Measurements from ENCODE around the gene CABP5. TPM values are rescaled to one million over a fixed set of nuclear protein-coding genes. Genes with fewer than 3 reads are reported as not detected.

The CABP5 gene
- total RNA-seq, 2 experiments from 2014 or later = not detected

DNA sequence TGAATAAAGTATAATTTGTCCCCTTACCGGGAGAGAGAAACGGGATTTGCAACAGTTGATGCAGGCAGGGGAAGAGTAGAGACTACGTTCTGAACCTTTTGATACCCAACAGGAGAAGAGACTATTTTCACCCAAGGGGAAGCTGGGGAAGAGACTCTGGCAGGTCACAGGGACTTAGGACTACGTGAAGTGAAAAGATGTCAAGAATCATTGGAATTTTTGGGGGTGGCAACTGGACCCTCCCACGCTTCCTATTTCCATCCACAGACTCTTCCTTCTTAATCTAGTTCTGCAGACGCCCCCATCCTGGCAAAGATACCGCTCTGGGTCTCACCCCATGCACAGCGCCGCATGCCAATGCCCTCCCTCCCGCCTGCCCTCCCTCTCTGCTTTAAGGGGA, 13.8 kb downstream of the CABP5 start:
- H3K4me3 ChIP-seq (ENCODE audit: low read depth, low read length, poor library complexity, severe bottlenecking) = no peak overlapping the region
- H3K9me3 ChIP-seq (ENCODE audit: low read length) = no peaks in the 10 kb centered on the region
- no peak overlapping the region for H3K4me2 ChIP-seq (ENCODE audit: low read length)
- ChIA-PET POLR2A (no interaction called here), CTCF (ENCODE audit: unreplicated experiment) (no interaction called here)
- H3K9me2 ChIP-seq (ENCODE audit: insufficient read depth, low read length) = no peaks in the 10 kb centered on the region
- no peak for DNase-seq (ENCODE audit: low spot score)
- no peaks in the 10 kb centered on the region for H4K20me1 ChIP-seq (ENCODE audit: insufficient read depth, low read length)
- TF ChIP-seq CTCF (conservative IDR thresholded peaks at IDR 0.05; ENCODE audit: low read length) (no peak), EZH2phosphoT487 (IDR thresholded peaks at IDR 0.05; ENCODE audit: borderline replicate concordance, low read depth, low read length) (no peak)
- no peaks in the 10 kb centered on the region for H3K36me3 ChIP-seq (ENCODE audit: insufficient read depth, low read length)
- no peak overlapping the region for H2AFZ ChIP-seq (ENCODE audit: low read length)
- H3K27ac ChIP-seq (ENCODE audit: low read depth, low read length, poor library complexity, severe bottlenecking) = no peak overlapping the region
- no TSS peak for BruUV-seq (replicated peaks)
- H3K4me1 ChIP-seq (ENCODE audit: insufficient read depth, low read length, poor library complexity, severe bottlenecking) = no peaks in the 10 kb centered on the region
- H3K79me2 ChIP-seq (ENCODE audit: insufficient read depth, low read depth, low read length) = no peaks in the 10 kb centered on the region
- intact Hi-C loops (cut with micrococcal nuclease; ENCODE audit: unreplicated experiment) = no loop called here

GRCh38 chr19:48029431-48029830, 14.4 kb downstream of the CABP5 start:
- DNase-seq (ENCODE audit: low spot score) = no peak
- H3K79me2 ChIP-seq (ENCODE audit: insufficient read depth, low read depth, low read length) = no peaks in the 10 kb centered on the region
- ChIA-PET CTCF (ENCODE audit: unreplicated experiment) (no interaction called here), POLR2A (no interaction called here)
- no peak overlapping the region for H3K4me3 ChIP-seq (ENCODE audit: low read depth, low read length, poor library complexity, severe bottlenecking)
- BruUV-seq (replicated peaks) = no TSS peak
- no peak overlapping the region for H2AFZ ChIP-seq (ENCODE audit: low read length)
- no peak overlapping the region for H3K4me2 ChIP-seq (ENCODE audit: low read length)
- no peaks in the 10 kb centered on the region for H3K4me1 ChIP-seq (ENCODE audit: insufficient read depth, low read length, poor library complexity, severe bottlenecking)
- no peaks in the 10 kb centered on the region for H4K20me1 ChIP-seq (ENCODE audit: insufficient read depth, low read length)
- H3K27ac ChIP-seq (ENCODE audit: low read depth, low read length, poor library complexity, severe bottlenecking) = no peak overlapping the region
- no peaks in the 10 kb centered on the region for H3K9me3 ChIP-seq (ENCODE audit: low read length)
- TF ChIP-seq CTCF (conservative IDR thresholded peaks at IDR 0.05; ENCODE audit: low read length) = no peak
- no peak for TF ChIP-seq EZH2phosphoT487 (IDR thresholded peaks at IDR 0.05; ENCODE audit: borderline replicate concordance, low read depth, low read length)
- intact Hi-C loops (cut with micrococcal nuclease; ENCODE audit: unreplicated experiment) = no loop called here
- H3K9me2 ChIP-seq (ENCODE audit: insufficient read depth, low read length) = no peaks in the 10 kb centered on the region
- no peaks in the 10 kb centered on the region for H3K36me3 ChIP-seq (ENCODE audit: insufficient read depth, low read length)

DNA sequence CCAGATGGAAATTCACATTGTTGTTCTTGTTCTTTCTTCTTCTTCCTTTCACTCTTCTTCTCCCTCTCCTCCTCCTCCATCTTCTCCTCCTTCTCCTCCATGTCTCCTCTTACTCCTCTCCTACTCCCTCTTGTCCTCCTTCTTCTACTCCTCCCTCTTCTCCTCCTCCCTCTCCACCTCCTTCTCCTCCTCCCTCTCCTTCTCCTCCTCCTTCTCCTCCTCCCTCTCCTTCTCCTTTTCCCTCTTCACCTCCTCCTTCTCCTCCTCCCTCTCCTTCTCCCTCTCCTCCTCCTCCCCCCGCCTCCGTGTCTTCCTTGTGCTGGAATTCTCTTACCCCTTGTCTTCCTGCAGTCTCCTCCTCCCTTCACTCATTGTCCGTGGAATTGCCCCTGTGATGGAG, 18.4 kb downstream of the CABP5 start:
- Histone ChIP-seq H3K36me3 (ENCODE audit: insufficient read depth, low read length) (no peaks in the 10 kb centered on the region), H4K20me1 (ENCODE audit: insufficient read depth, low read length) (no peaks in the 10 kb centered on the region), H3K9me3 (ENCODE audit: low read length) (no peaks in the 10 kb centered on the region), H3K79me2 (ENCODE audit: insufficient read depth, low read depth, low read length) (no peaks in the 10 kb centered on the region), H2AFZ (ENCODE audit: low read length) (no peak overlapping the region), H3K4me1 (ENCODE audit: insufficient read depth, low read length, poor library complexity, severe bottlenecking) (no peaks in the 10 kb centered on the region), H3K27ac (ENCODE audit: low read depth, low read length, poor library complexity, severe bottlenecking) (no peak overlapping the region), H3K9me2 (ENCODE audit: insufficient read depth, low read length) (no peaks in the 10 kb centered on the region), H3K4me2 (ENCODE audit: low read length) (no peak overlapping the region), H3K4me3 (ENCODE audit: low read depth, low read length, poor library complexity, severe bottlenecking) (no peak overlapping the region)
- POLR2A ChIA-PET = no interaction called here
- CTCF ChIA-PET (ENCODE audit: unreplicated experiment) = no interaction called here
- no peak for DNase-seq (ENCODE audit: low spot score)
- no peak for TF ChIP-seq CTCF (conservative IDR thresholded peaks at IDR 0.05; ENCODE audit: low read length)
- TF ChIP-seq EZH2phosphoT487 (IDR thresholded peaks at IDR 0.05; ENCODE audit: borderline replicate concordance, low read depth, low read length) = no peak
- BruUV-seq (replicated peaks) = no TSS peak
- intact Hi-C loops (cut with micrococcal nuclease; ENCODE audit: unreplicated experiment) = no loop called here
